SU-DHL-6 (cell line): ENCODE results near the gene PROX1.

ENCODE experiments used
- H2AFZ ChIP-seq: fragments of 200-600 bp; sonication (generic); 2 replicates; pipeline ENCODE4 v1.6.1; 2014; ENCODE audit warnings: low read depth, mild to moderate bottlenecking, moderate library complexity, mixed read lengths, antibody characterized with exemption, low read length; ENCODE audit not compliant: severe bottlenecking
- H3F3A ChIP-seq: fragments of 200-600 bp; shearing (Covaris generic); 2 replicates; pipeline ENCODE4 v1.6.0; 2016; ENCODE audit warnings: antibody characterized with exemption, mild to moderate bottlenecking; ENCODE audit not compliant: insufficient read depth
- H3K27ac ChIP-seq: fragments of 200-600 bp; sonication (generic); 2 replicates; pipeline ENCODE4 v1.5.1; 2016; ENCODE audit warnings: low read depth, mild to moderate bottlenecking, low read length, moderate library complexity, mixed read lengths
- H3K27me3 ChIP-seq: fragments of 200-600 bp; sonication (generic), shearing (Covaris generic); 2 replicates; pipeline ENCODE4 v1.6.0; 2014; ENCODE audit warnings: mild to moderate bottlenecking, low read length
- H3K36me3 ChIP-seq: fragments of 200-600 bp; sonication (generic); 2 replicates; pipeline ENCODE4 v1.6.1; 2014; ENCODE audit warnings: mild to moderate bottlenecking, low read length, mixed read lengths
- H3K4me2 ChIP-seq: fragments of 300-600, 200-600 bp; shearing (Covaris generic), sonication (generic); 2 replicates; pipeline ENCODE4 v1.6.0; 2014; ENCODE audit warnings: low read length, low read depth, mild to moderate bottlenecking; ENCODE audit not compliant: poor library complexity, severe bottlenecking
- H3K4me3 ChIP-seq: fragments of 200-600 bp; sonication (generic); 2 replicates; pipeline ENCODE4 v1.5.1; 2014; ENCODE audit warnings: antibody characterized with exemption, low read length, mild to moderate bottlenecking, mixed read lengths; ENCODE audit not compliant: insufficient read depth, poor library complexity, severe bottlenecking
- H3K79me2 ChIP-seq: fragments of 200-600 bp; sonication (generic); 2 replicates; pipeline ENCODE4 v1.6.1; 2014; ENCODE audit warnings: mild to moderate bottlenecking, low read length, moderate library complexity; ENCODE audit not compliant: insufficient read depth
- H3K9ac ChIP-seq: fragments of 200-600 bp; sonication (generic); 2 replicates; pipeline ENCODE4 v1.7.0; 2014; ENCODE audit warnings: mild to moderate bottlenecking, low read length
- H3K9me2 ChIP-seq: fragments of 200-600 bp; sonication (generic); replicated peaks from 2 replicates; pipeline ENCODE4 v1.6.1; 2014; ENCODE audit warnings: low read length; ENCODE audit not compliant: insufficient read depth
- H3K9me3 ChIP-seq: fragments of 200-600 bp; sonication (generic); 2 replicates; pipeline ENCODE4 v1.6.1; 2014; ENCODE audit warnings: low read length, mixed read lengths; ENCODE audit not compliant: insufficient read depth
- H4K20me1 ChIP-seq: fragments of 200-600 bp; sonication (generic); 2 replicates; pipeline ENCODE4 v1.6.1; 2014; ENCODE audit warnings: low read depth, mild to moderate bottlenecking, antibody characterized with exemption, low read length, moderate library complexity, mixed read lengths
- EZH2phosphoT487 ChIP-seq: fragments of 200-600 bp; sonication (generic), shearing (Covaris generic); conservative IDR thresholded peaks from 2 replicates; pipeline ENCODE4 v1.6.1; 2018; ENCODE audit warnings: mild to moderate bottlenecking, antibody characterized with exemption, low read length, moderate library complexity, mixed read lengths
- TF ChIP-seq, protein P1 (sequence below): fragments of 200-600 bp; sonication (generic); IDR thresholded peaks from one replicate; pipeline ENCODE4 v1.5.1; 2017; ENCODE audit warnings: antibody characterized with exemption, mild to moderate bottlenecking, low read length, moderate library complexity; ENCODE audit not compliant: insufficient read depth, poor library complexity, severe bottlenecking

PROX1 gene

GRCh38 chr1:214004795-214005194, 17.0 kb downstream of the PROX1 start:
- no peaks in the 10 kb centered on the region for H3K36me3 ChIP-seq
- no peaks in the 10 kb centered on the region for H3K9me3 ChIP-seq
- TF ChIP-seq EZH2phosphoT487 = no peak
- TF ChIP-seq, protein P1, sequence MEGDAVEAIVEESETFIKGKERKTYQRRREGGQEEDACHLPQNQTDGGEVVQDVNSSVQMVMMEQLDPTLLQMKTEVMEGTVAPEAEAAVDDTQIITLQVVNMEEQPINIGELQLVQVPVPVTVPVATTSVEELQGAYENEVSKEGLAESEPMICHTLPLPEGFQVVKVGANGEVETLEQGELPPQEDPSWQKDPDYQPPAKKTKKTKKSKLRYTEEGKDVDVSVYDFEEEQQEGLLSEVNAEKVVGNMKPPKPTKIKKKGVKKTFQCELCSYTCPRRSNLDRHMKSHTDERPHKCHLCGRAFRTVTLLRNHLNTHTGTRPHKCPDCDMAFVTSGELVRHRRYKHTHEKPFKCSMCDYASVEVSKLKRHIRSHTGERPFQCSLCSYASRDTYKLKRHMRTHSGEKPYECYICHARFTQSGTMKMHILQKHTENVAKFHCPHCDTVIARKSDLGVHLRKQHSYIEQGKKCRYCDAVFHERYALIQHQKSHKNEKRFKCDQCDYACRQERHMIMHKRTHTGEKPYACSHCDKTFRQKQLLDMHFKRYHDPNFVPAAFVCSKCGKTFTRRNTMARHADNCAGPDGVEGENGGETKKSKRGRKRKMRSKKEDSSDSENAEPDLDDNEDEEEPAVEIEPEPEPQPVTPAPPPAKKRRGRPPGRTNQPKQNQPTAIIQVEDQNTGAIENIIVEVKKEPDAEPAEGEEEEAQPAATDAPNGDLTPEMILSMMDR = no peak
- no peak overlapping the region for H3K9ac ChIP-seq
- H4K20me1 ChIP-seq = no peaks in the 10 kb centered on the region
- H2AFZ ChIP-seq = no peak overlapping the region
- no peak overlapping the region for H3K4me3 ChIP-seq
- H3K27me3 ChIP-seq = no peaks in the 10 kb centered on the region
- no peaks in the 10 kb centered on the region for H3F3A ChIP-seq
- H3K4me2 ChIP-seq = no peak overlapping the region
- H3K27ac ChIP-seq = no peak overlapping the region
- H3K9me2 ChIP-seq = no peaks in the 10 kb centered on the region
- no peaks in the 10 kb centered on the region for H3K79me2 ChIP-seq

- no peak overlapping the region for H3K9ac ChIP-seq
- no peaks in the 10 kb centered on the region for H3K79me2 ChIP-seq
- no peaks in the 10 kb centered on the region for H3F3A ChIP-seq
- no peak overlapping the region for H2AFZ ChIP-seq
- H3K4me3 ChIP-seq = no peak overlapping the region
- no peak for TF ChIP-seq EZH2phosphoT487
- H3K36me3 ChIP-seq = no peaks in the 10 kb centered on the region
- no peaks in the 10 kb centered on the region for H4K20me1 ChIP-seq
- no peaks in the 10 kb centered on the region for H3K9me3 ChIP-seq
- no peaks in the 10 kb centered on the region for H3K27me3 ChIP-seq
- no peak overlapping the region for H3K27ac ChIP-seq
- H3K9me2 ChIP-seq = no peaks in the 10 kb centered on the region
- no peak overlapping the region for H3K4me2 ChIP-seq
These were observed 17.9 kb downstream of the PROX1 start for GRCh38 chr1:214005708-214006107.

- no peak overlapping the region for H3K4me2 ChIP-seq
- no peaks in the 10 kb centered on the region for H3K79me2 ChIP-seq
- TF ChIP-seq, protein P1 = no peak
- no peak for TF ChIP-seq EZH2phosphoT487
- H3K27me3 ChIP-seq = no peaks in the 10 kb centered on the region
- H4K20me1 ChIP-seq = no peaks in the 10 kb centered on the region
- H3K9me2 ChIP-seq = no peaks in the 10 kb centered on the region
- H3K27ac ChIP-seq = no peak overlapping the region
- no peak overlapping the region for H3K4me3 ChIP-seq
- no peaks in the 10 kb centered on the region for H3F3A ChIP-seq
- H3K9me3 ChIP-seq = no peaks in the 10 kb centered on the region
- H3K9ac ChIP-seq = no peak overlapping the region
- H3K36me3 ChIP-seq = no peaks in the 10 kb centered on the region
- H2AFZ ChIP-seq = no peak overlapping the region
These were observed 19.1 kb downstream of the PROX1 start for GRCh38 chr1:214006845-214007244.

GRCh38 chr1:214008347-214008746, 20.6 kb downstream of the PROX1 start:
- Histone ChIP-seq H3K79me2 (no peaks in the 10 kb centered on the region), H2AFZ (no peak overlapping the region), H3K9me2 (no peaks in the 10 kb centered on the region), H3K9me3 (no peaks in the 10 kb centered on the region), H3K4me2 (no peak overlapping the region), H3K36me3 (no peaks in the 10 kb centered on the region), H3K4me3 (no peak overlapping the region), H3K27me3 (no peaks in the 10 kb centered on the region), H3K27ac (no peak overlapping the region), H3K9ac (no peak overlapping the region), H4K20me1 (no peaks in the 10 kb centered on the region), H3F3A (no peaks in the 10 kb centered on the region)
- TF ChIP-seq EZH2phosphoT487 = no peak
- TF ChIP-seq, protein P1 = no peak
